ENCODE results near the gene CCNI2. TPM values are rescaled to one million over a fixed set of nuclear protein-coding genes. Genes with fewer than 3 reads are reported as not detected.
A peak's percentile ranks its signal among the peaks of the same experiment; 100 is the strongest.

CCNI2 gene
- total and polyA plus RNA-seq, 4 donors: 0.69 to 24.0 (median 9.9) TPM

- Histone ChIP-seq H3K4me3 (ENCODE audit: low read depth, low read length) (no peak overlapping the region), H3K4me1 (ENCODE audit: control insufficient read depth, insufficient read depth, low read length) (peaks cover 32% of the 10 kb centered on the region), H3K27ac (ENCODE audit: low read depth, low read length) (no peak overlapping the region), H3K27me3 (ENCODE audit: control insufficient read depth, insufficient read depth, low read length) (no peaks in the 10 kb centered on the region), H3K9me3 (ENCODE audit: control insufficient read depth, insufficient read depth, low read length) (no peaks in the 10 kb centered on the region), H3K36me3 (ENCODE audit: control insufficient read depth, insufficient read depth, low read length) (peaks cover 77% of the 10 kb centered on the region)
- 91% methylated on average over 10 of the region's 10 CpGs for WGBS (ENCODE audit: insufficient coverage)
- DNase-seq (ENCODE audit: low read depth in 4 of 6, low spot score in 6 of 6): no peak
Measured at GRCh38 chr5:132764051-132764450, 16.8 kb downstream of the CCNI2 start.

GRCh38 chr5:132764671-132765238, 17.5 kb downstream of the CCNI2 start:
- DNase-seq (ENCODE audit: low read depth in 4 of 6, low spot score in 6 of 6): no peak
- no peak overlapping the region for H3K27ac ChIP-seq (ENCODE audit: low read depth, low read length)
- H3K4me3 ChIP-seq (ENCODE audit: low read depth, low read length): no peak overlapping the region
- H3K9me3 ChIP-seq (ENCODE audit: control insufficient read depth, insufficient read depth, low read length): no peaks in the 10 kb centered on the region
- WGBS (ENCODE audit: insufficient coverage): 88% methylated on average over 6 of the region's 7 CpGs
- H3K4me1 ChIP-seq (ENCODE audit: control insufficient read depth, insufficient read depth, low read length): peaks cover 35% of the 10 kb centered on the region
- H3K27me3 ChIP-seq (ENCODE audit: control insufficient read depth, insufficient read depth, low read length): no peaks in the 10 kb centered on the region
- H3K36me3 ChIP-seq (ENCODE audit: control insufficient read depth, insufficient read depth, low read length): peaks cover 70% of the 10 kb centered on the region

GRCh38 chr5:132765311-132766019, 18.2 kb downstream of the CCNI2 start:
- no peak overlapping the region for H3K4me3 ChIP-seq (ENCODE audit: low read depth, low read length)
- no peaks in the 10 kb centered on the region for H3K9me3 ChIP-seq (ENCODE audit: control insufficient read depth, insufficient read depth, low read length)
- peaks cover 37% of the 10 kb centered on the region for H3K4me1 ChIP-seq (ENCODE audit: control insufficient read depth, insufficient read depth, low read length)
- 94% methylated on average over 10 of the region's 12 CpGs for WGBS (ENCODE audit: insufficient coverage)
- H3K27ac ChIP-seq (ENCODE audit: low read depth, low read length): no peak overlapping the region
- H3K27me3 ChIP-seq (ENCODE audit: control insufficient read depth, insufficient read depth, low read length): no peaks in the 10 kb centered on the region
- peaks cover 63% of the 10 kb centered on the region for H3K36me3 ChIP-seq (ENCODE audit: control insufficient read depth, insufficient read depth, low read length)
- no peak for DNase-seq (ENCODE audit: low read depth in 4 of 6, low spot score in 6 of 6)

- H3K9me3 ChIP-seq (ENCODE audit: control insufficient read depth, insufficient read depth, low read length): no peaks in the 10 kb centered on the region
- DNase-seq (ENCODE audit: low read depth in 4 of 6, low spot score in 6 of 6): no peak
- no peak overlapping the region for H3K4me3 ChIP-seq (ENCODE audit: low read depth, low read length)
- H3K27me3 ChIP-seq (ENCODE audit: control insufficient read depth, insufficient read depth, low read length): no peaks in the 10 kb centered on the region
- 97% methylated on average over 9 of the region's 14 CpGs for WGBS (ENCODE audit: insufficient coverage)
- H3K36me3 ChIP-seq (ENCODE audit: control insufficient read depth, insufficient read depth, low read length): peaks cover 55% of the 10 kb centered on the region
- H3K27ac ChIP-seq (ENCODE audit: low read depth, low read length): peak overlapping the region; percentile 75
- peaks cover 45% of the 10 kb centered on the region for H3K4me1 ChIP-seq (ENCODE audit: control insufficient read depth, insufficient read depth, low read length)
Measured at GRCh38 chr5:132766020-132766805, 19.0 kb downstream of the CCNI2 start.

- Histone ChIP-seq H3K27me3 (ENCODE audit: control insufficient read depth, insufficient read depth, low read length) (no peaks in the 10 kb centered on the region), H3K36me3 (ENCODE audit: control insufficient read depth, insufficient read depth, low read length) (peaks cover 50% of the 10 kb centered on the region), H3K27ac (ENCODE audit: low read depth, low read length) (peak overlapping the region; percentile 75), H3K9me3 (ENCODE audit: control insufficient read depth, insufficient read depth, low read length) (no peaks in the 10 kb centered on the region), H3K4me3 (ENCODE audit: low read depth, low read length) (no peak overlapping the region), H3K4me1 (ENCODE audit: control insufficient read depth, insufficient read depth, low read length) (peaks cover 50% of the 10 kb centered on the region)
- DNase-seq (ENCODE audit: low read depth in 4 of 6, low spot score in 6 of 6): no peak
- 93% methylated on average over 1 of the region's 1 CpG for WGBS (ENCODE audit: insufficient coverage)
Measured at GRCh38 chr5:132766806-132767055, 19.5 kb downstream of the CCNI2 start.

- H3K36me3 ChIP-seq (ENCODE audit: control insufficient read depth, insufficient read depth, low read length): peaks cover 46% of the 10 kb centered on the region
Measured at GRCh38 chr5:132767150-132767549, 19.9 kb downstream of the CCNI2 start.

GRCh38 chr5:132768485-132768868, 21.3 kb downstream of the CCNI2 start:
- Histone ChIP-seq H3K27me3 (ENCODE audit: control insufficient read depth, insufficient read depth, low read length) (no peaks in the 10 kb centered on the region), H3K9me3 (ENCODE audit: control insufficient read depth, insufficient read depth, low read length) (no peaks in the 10 kb centered on the region), H3K27ac (ENCODE audit: low read depth, low read length) (peak overlapping the region; percentile 75), H3K4me3 (ENCODE audit: low read depth, low read length) (no peak overlapping the region), H3K4me1 (ENCODE audit: control insufficient read depth, insufficient read depth, low read length) (peaks cover 65% of the 10 kb centered on the region), H3K36me3 (ENCODE audit: control insufficient read depth, insufficient read depth, low read length) (peaks cover 41% of the 10 kb centered on the region)
- no peak for DNase-seq (ENCODE audit: low read depth in 4 of 6, low spot score in 6 of 6)
- 83% methylated on average over 3 of the region's 3 CpGs for WGBS (ENCODE audit: insufficient coverage)

More at GRCh38 chr5:132767150-132767549, 19.9 kb downstream of the CCNI2 start:
- Histone ChIP-seq H3K4me1 (ENCODE audit: control insufficient read depth, insufficient read depth, low read length) (peaks cover 52% of the 10 kb centered on the region), H3K27me3 (ENCODE audit: control insufficient read depth, insufficient read depth, low read length) (no peaks in the 10 kb centered on the region), H3K9me3 (ENCODE audit: control insufficient read depth, insufficient read depth, low read length) (no peaks in the 10 kb centered on the region), H3K4me3 (ENCODE audit: low read depth, low read length) (no peak overlapping the region), H3K27ac (ENCODE audit: low read depth, low read length) (peak overlapping the region; percentile 75)
- peak in 3 of 6 donors; percentile 66 to 86 (median 67) for DNase-seq (ENCODE audit: low read depth in 4 of 6, low spot score in 6 of 6)
- 18% methylated on average over 1 of the region's 2 CpGs for WGBS (ENCODE audit: insufficient coverage)

GRCh38 chr5:132770476-132771159, 23.4 kb downstream of the CCNI2 start:
- 63% methylated on average over 8 of the region's 8 CpGs for WGBS (ENCODE audit: insufficient coverage)
- H3K4me1 ChIP-seq (ENCODE audit: control insufficient read depth, insufficient read depth, low read length): peaks cover 85% of the 10 kb centered on the region

GRCh38 chr5:132771503-132771998, 24.3 kb downstream of the CCNI2 start:
- H3K4me3 ChIP-seq (ENCODE audit: low read depth, low read length): no peak overlapping the region
- peaks cover 83% of the 10 kb centered on the region for H3K4me1 ChIP-seq (ENCODE audit: control insufficient read depth, insufficient read depth, low read length)

More at GRCh38 chr5:132770476-132771159, 23.4 kb downstream of the CCNI2 start:
- no peak overlapping the region for H3K27ac ChIP-seq (ENCODE audit: low read depth, low read length)
- no peak overlapping the region for H3K4me3 ChIP-seq (ENCODE audit: low read depth, low read length)
- no peaks in the 10 kb centered on the region for H3K9me3 ChIP-seq (ENCODE audit: control insufficient read depth, insufficient read depth, low read length)
- peaks cover 20% of the 10 kb centered on the region for H3K36me3 ChIP-seq (ENCODE audit: control insufficient read depth, insufficient read depth, low read length)
- no peaks in the 10 kb centered on the region for H3K27me3 ChIP-seq (ENCODE audit: control insufficient read depth, insufficient read depth, low read length)
- DNase-seq (ENCODE audit: low read depth in 4 of 6, low spot score in 6 of 6): no peak

More at GRCh38 chr5:132771503-132771998, 24.3 kb downstream of the CCNI2 start:
- Histone ChIP-seq H3K27me3 (ENCODE audit: control insufficient read depth, insufficient read depth, low read length) (no peaks in the 10 kb centered on the region), H3K36me3 (ENCODE audit: control insufficient read depth, insufficient read depth, low read length) (peaks cover 12% of the 10 kb centered on the region), H3K27ac (ENCODE audit: low read depth, low read length) (peak overlapping the region; percentile 47), H3K9me3 (ENCODE audit: control insufficient read depth, insufficient read depth, low read length) (no peaks in the 10 kb centered on the region)
- DNase-seq (ENCODE audit: low read depth in 4 of 6, low spot score in 6 of 6): no peak
- WGBS (ENCODE audit: insufficient coverage): 69% methylated on average over 8 of the region's 8 CpGs
